NCI-H2227 treated with DMSO at 0.1 percent for 48 hours (cell line): ENCODE data around the gene TNNI3K.

Experiments
- DNase-seq: peaks from one replicate; lab custom pipeline; 2025; lab: John Stamatoyannopoulos, UW

The TNNI3K gene

DNA sequence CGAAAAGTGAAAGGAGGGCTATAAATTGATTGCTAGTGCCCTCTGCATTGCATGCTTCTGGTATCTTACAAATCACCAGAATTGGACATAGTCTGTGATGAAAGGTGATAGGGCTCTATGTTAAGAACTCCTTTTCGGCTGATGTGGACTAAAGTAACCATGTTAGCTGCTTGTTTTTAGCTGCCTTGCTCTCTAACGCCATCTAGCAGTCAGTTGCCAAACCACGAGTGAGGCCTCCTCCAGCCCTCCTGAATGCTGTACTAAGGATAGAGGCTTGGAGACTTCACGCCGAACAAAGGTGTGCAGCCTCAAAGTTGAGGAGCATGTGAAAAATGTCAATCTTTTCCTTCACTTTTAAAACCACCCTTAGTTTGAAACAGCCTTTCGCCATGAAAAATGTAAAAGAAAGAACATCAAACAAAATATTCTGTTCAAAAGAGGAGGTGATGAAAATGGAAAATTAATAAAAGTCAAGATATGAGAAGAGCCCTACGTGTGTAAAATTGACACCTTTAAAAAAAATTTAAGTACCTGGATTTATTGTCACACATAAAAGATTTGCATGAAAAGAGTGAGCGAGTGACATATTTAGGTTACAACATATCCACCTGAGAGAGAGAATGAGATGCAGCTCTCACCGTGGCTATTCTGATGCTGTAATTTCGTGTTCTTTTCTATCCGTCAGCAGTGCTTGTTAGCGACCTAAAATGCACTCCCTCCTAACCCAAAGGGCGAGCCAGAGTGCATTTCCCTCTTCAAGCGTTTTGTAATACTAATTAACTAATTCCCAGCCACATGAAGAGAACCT lies 269.1 kb downstream of the TNNI3K start:
- DNase-seq: peak; percentile 68

DNA sequence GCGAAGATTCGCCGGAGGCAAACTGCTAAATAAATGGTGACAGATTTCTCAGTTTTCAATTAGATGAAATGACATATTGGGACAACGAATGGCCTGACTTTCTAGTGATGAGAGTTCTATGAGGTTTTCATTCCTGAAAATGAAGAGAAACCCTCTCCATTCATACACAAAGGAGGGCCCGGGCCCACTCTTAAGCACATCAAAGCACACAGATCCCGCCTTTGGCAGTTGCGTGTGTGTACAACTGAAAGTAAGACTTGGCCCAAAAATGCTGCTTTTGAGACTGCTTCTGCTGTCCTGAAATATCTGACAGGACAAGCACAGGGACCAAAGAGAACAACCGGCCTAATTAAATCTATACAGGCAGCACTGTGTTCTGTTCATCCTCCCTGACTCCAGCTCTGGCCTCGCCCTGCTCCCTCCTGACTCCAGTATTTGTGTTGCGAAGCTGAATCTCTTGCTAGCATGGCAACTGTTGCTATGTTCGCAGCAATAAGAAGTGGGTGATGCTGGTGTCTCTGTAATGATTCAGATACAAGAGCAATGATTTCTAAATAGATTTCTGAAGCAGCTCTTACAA lies 269.8 kb downstream of the TNNI3K start:
- peak; percentile 77 for DNase-seq

DNA sequence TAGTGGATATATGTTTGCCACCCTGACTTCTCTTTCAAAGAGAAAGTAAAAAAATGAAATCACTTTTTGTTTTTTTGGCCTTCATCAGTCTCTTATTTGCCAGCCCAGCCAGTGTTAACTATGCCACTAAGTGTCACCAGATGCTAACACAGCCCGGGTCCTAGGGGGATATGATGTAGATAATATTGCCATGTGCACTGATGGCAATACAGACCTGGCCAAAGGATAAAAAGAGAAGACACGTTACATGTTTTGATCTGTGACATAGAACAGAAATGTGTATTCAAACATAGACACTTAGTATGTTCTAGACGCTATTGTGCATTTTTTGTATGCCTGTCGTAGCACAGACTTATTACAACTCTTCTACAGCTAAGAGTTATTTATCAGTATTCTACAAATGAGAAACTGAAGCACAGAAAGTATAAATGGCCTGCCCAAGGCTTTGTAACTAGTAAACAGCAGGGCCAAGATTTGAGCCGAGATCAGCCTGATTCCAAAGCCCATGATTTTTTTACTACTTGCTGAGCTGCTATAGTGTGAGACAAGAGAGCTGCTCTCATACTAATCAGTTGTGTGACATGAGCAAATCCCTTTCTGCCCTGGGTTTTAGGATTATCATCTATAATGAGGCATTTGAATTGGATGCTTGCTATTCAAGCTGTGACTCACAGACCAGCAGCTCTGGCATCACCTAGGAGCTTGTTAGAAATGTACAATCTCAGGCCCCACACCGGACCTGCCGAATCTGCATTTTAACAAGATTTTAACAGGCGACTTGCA lies 270.9 kb downstream of the TNNI3K start:
- DNase-seq: peak; percentile 37

DNA sequence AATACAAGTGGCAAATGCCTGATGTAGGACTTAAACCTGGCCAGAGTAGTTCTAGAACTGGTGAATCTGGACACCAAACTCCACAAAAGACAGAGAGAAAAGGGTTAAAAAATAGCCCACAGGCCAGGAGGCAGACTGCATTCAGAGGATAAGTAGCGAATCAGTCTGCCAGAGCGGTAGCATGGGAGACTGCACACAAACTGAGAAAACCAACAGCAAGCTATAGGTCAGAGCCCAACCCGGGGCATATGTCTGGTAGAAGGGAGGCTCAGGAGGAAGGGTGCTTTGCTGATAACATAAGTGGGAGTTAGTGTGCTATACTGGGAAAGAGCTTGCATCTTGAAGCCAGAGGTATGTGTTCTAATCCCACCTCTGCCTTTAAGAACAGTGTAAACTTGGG lies 273.3 kb downstream of the TNNI3K start:
- no peak for DNase-seq

DNA sequence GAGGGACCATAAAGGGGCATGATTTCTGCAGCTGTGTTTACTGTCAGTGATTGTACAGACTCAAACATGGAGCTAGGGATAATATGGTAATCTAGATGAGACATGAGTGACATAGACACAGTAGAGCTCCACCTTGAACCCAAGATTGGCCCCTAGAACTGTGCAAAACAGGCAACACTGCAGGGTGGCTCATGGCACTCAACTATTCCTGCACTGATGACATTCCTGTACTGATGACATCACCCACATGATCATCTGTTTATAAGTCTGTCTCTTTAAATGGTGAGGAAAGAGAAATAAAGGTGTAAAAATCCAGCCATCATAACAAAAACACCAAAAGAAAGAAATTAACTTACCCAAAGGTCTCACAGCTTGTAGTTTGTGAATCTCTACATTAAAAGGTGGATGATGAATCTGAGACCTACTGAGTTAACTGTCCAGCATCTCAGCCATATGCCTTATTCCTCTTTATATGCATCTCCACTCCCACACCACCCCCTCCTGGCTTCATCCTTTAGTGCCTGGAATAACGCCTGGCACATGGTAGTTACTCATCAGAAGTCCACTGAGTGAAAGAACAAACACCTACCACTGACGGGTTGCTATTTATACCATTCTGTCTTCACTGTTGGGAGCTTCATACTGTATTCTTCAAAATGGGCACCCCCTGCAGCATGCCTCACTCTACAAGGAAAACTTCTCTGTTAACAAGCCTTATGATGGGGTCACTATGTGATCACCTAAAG lies 277.2 kb downstream of the TNNI3K start, which contains the start of gene LRRC53:
TSS of gene LRRC53 (minus strand) at position 442 of the 746 bp plus-strand sequence. CDS start 29,262 bp downstream, outside the sequence.
- DNase-seq: no peak

DNA sequence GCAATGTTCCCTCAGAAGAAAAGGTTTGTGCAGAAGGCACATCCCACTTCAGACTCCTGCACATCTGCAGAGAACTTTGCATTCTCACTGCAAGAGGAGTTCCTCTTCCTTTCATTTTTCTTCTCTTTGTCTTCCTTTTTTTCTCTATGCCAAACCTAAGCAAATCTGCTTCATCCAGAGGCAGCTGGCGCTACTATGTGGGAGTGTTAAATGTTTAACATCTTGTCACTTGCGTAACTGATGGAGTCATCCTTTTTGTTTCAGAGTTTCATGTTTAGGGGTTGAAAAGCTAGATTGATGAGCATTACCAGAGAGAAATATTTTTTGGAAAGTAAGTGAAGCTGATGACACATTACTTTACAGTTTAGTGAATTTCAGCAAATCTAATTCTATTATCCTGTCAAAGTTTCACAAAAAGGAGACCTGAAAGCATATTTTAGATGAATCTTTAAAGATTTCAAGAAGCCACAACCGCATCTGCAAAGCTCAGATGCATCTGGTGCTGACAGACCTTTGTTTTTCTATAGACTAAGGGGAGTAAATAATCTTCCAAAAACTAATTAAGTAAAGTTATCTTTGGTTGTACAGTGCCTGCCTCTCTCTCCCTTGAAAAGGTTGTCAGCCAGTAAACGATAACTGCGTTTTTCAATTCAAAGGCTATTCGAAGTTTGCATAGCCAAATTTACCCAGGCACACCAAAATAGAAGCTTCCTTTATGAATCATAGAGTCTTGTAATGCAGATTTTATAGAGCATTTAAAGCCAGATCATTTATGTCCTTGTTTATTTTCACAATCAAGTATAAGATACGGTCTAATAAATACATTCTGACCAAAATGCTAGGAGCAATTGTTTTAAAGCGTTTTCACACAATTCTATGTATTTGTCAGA lies 278.5 kb downstream of the TNNI3K start:
- DNase-seq: no peak

DNA sequence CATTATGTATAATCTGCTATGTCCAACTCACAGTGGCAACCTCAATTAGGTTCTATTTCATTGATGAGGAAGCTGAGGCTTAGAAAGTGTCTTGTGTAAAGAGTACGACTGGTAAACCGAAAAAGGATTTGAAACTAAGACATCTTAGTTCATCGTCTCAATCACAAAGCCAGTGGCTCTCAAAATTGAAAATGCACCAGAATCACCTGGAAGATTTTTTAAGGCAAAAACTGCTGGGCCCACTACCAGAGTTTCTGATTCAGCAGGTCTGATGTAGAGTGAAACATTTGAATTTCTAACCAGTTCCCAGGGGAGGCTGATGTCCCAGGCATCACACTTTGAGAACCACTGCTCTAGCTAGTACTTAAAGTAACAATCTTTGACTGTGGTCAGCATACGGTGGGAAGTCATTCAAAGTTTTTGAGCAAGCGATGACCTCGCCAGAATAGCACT lies 282.4 kb downstream of the TNNI3K start:
- no peak for DNase-seq

DNA sequence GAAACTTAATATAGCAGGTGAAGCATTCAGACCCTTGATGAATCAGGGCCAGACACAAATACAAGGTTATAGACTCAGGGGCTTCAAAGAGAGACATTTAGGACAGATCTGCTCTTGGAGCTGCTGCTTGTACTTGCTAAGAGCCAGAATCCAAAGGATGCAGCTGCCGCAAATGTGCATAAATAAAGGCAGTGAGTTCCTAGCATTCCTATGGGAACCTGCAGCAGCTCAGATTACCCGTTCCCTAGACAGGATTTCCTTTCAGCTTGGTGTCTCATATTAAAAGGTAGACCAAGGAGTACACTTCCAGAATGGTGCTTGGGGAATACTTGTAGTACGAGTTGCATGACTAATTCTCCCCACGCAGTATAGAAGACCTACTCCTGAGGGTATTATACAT lies 287.0 kb downstream of the TNNI3K start:
- no peak for DNase-seq

DNA sequence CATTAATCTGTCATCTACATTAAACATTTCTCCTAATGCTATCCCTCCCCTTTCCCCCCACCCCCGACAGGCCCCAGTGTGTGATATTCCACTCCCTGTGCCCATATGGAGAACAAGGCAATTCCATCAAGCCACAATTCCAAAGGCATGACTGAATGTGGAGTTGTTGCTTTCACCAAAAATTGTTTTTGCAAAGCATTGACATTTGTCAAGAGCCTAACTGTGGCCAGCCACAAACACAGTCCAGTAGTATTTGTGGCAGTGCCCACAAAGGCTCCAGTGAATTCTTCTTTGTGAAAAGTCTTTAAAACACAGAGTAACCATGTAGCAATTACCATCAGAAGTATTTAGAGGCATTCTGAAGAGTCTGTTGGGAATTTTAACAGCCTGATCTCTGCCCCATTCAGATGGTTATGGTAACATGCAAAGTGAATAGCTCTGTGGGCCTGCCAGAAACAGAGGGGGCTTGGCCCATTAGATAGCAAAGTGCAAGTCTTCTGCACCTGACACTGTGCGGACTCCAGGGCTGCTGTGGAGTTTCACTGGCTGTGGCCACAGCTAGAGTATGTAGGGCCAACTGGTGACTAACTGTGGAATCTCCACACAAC lies 288.8 kb downstream of the TNNI3K start:
- no peak for DNase-seq

DNA sequence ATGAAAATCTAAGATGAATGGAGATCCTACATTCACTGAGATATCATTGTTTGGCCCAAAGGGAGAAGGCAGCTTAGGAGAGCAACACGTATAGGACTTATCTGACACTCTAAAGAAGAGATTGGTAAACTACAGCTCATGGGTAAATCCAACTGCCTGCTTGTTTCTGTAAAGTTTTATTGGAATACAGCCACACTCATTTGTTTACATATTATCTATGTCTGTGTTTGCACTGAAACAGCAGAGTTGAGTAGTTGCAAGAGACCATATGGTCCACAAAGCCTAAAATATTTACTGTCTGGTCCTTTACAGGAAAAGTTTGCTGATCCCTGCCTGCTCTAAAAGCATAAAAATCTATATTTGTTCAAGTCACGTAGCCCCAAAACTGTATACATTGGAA lies 291.5 kb downstream of the TNNI3K start:
- no peak for DNase-seq

DNA sequence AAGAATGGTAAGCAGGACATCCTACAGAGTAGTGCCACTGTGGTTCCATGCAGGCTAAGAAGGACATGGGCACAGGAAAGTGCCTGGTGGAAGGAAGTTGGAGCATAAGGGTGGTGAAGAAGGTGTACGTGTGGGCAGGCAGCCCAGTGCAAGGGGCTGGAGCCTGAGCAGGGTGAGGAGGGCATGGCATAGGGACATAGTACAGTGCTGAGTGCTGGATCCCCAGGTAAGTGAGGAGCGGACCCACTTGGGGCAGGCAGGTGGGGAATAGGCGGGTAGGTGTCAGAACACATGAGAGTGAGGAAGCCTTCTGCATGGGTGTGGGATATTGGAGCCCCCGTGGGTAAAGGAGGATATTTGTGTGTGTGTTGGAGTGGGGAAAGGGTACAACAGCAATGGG lies 292.9 kb downstream of the TNNI3K start:
- DNase-seq: no peak

DNA sequence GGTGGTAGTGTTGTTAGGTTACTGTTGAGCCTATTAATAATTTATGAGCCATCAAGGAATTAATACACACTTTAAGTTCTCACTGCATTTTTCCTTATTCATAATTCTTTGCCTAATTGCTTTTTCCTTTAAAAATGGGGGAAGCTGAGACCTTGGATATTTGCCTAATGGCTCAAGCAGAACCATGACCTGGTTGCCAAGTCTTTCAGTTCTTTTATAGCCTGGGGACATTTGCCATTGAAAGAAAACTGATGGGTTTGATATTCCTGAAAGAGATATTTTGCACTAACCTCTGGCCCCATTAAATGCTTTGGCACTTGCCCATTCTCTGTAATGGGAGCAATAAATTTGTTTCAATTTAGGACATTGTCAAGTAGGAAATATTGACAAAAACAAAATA lies 295.7 kb downstream of the TNNI3K start:
- no peak for DNase-seq

DNA sequence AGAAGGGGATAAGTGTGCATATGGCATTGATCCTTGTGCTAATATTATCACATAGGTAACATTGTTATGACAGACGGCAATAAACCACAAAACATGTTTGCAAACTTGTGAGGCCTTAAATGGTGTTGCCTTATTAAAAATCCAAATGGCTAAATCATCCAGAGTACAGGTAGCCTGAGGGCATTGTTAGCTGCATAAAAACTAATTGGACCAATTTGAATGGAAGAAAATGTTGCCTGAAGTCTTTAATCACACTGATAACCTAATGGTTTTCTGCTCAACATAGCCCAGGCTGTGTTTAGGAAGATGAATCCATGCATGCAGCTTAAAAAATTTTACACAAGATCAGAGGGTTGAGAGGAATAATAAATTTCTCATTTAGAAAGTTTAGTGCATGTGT lies 296.6 kb downstream of the TNNI3K start:
- DNase-seq: no peak

DNA sequence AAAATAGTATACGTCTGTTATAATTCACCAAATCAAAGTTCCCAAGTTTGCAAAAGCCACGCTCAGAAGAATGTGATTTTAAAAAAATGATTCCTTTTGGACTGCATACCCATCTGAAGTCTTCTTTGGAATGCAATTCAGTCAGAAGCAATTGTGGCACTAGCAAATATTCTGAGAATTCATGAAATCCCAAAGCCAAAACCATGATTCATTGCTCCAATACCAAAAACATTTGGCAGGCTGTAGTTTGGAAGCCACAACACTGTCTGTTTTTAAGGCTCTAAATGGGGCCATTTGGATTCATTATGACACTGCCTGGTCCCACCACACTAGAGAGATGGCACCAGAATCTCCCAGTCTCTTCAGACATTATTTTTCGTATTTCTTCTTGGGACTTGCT lies 299.1 kb downstream of the TNNI3K start:
- DNase-seq: no peak

DNA sequence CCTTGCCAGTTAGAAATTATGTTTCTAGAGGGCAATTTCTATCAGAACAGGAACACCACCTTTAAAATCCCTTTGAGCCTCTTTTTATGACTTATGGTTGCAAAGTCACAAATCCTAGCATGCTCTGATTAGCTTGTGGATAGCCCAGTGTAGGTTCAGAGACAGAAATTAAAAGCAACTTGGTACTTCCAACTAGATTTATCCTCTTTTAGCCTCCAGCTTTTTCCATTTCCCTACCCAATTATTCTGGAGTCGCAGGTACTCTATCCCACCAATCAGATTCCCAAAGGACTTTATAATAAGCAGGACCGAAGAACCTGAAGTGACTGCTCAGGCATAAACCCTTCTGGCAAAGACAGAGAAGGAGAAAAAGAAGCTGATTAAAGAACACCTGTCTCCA lies 310.6 kb downstream of the TNNI3K start:
- DNase-seq: no peak

DNA sequence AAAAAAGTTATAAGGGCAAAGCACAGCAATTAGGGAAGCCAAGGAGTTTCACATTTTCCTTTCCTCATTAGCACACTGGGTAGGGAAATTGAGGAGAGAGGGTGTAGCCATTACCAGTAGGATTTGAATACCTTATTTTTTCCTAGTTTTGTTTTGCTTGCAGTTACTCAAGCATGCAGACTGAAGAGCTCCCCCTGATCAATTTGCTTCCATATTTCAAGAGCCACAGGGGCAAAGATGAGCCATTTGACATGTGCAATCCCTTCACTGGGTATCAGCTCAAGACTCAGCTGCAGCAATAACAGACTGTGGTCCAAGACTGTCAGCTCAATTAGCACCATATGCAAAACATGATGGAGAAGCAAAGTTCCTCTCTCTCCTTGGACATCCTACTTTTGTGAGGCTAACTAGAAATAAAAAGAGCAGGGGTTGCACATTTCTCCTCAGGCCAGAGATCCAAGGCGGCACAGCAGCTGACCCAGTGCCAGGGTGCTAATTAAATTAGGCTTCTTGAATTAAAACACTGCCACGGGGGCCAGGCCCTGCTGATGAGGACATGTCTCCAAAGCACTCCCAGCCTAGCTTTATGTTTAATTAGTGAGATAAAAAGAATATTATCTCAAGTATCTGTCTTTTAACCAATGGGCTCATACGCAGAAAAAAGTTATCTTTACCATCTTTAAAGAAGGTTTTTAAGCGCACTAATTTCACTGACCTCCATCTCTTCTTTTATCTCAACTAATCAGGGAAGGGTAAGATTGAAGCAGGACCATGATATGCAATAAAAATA lies 314.0 kb downstream of the TNNI3K start:
- DNase-seq: no peak

DNA sequence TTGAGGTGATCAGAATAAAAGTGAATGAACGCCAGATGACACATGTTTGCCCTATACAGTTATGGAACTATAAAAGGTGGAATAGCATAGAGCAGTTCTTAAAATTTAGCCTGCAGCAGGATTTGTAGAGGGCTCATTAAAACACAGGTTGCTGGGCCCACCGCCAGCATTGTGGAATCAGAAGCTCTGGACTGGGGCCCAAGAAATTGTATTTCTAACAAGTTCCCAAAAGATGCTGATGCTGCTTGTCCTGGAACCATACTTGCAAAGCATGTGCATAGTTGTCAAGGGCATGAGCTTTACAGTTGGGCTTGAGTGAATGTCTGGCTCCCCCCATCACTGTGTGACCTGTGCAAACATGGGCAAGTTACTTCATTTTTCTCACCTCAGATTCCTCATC lies 314.7 kb downstream of the TNNI3K start:
- DNase-seq: no peak

DNA sequence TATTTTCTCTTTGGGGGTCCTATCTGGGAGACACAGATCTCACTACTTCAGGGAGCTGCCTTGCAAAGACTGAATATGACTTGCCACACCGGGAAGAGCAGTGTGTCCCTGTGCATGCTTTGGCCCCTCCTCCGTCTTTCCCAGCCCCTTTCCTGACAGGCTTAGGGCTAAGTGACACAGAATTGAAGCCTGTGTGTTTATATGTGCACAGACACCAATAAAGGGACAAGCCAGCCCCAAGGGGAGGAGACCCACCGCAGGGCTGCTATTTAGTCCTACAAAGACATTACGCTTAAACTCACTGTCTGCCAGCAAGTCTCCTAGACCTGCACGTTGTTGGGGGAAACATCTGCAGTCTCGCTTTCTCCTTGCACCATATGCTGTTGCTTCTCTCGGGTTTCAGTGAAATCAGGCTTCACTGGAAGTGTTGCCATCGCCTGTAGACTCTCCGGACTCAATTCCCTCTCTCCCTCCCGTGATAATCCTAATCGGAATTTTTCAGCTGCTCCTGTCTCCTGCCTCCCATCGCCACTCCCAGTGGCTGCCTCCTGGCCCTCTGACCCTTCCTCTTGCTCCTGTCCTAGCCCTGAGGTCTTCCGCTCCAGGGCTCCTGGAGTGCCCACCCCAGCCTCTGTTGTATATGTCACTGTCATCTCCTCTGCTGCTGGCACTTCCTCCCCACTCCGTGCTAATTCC lies 335.8 kb downstream of the TNNI3K start:
- peak; percentile 52 for DNase-seq

DNA sequence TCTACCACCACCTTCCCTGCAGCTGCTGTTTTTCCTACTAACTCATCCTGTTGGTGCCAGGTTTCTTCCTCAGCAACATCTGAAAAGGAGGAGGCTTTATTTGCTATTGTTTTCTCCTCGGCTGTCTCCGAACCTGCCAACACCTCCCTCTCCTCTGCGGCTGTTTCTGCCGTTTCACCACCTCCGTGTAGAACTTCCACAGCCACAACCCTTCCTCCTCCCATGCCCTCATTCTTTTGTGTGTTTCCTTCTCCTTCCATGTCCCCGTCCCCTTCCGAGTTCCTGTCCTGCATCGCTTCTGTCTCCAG lies 336.3 kb downstream of the TNNI3K start:
- no peak for DNase-seq
